ENCODE results near the gene RNU1-1. TPM values are rescaled to one million over a fixed set of nuclear protein-coding genes. Genes with fewer than 3 reads are reported as not detected.
A peak's percentile ranks its signal among the peaks of the same experiment; 100 is the strongest.
"Not testable (repeated sequence)": the region's sequence is repeated elsewhere in the genome, so short reads cannot be mapped to it uniquely, and the experiment has no call there.

The RNU1-1 gene
- total RNA-seq, 6 experiments from 2014 or later, result under 0.01 to 3,377 (median 977) TPM

GRCh38 chr1:16508861-16509445 is 5.1 kb downstream of the RNU1-1 start:
- H3K27me3 ChIP-seq; H3K27ac ChIP-seq; H3K4me3 ChIP-seq; H3K36me3 ChIP-seq; H3K4me1 ChIP-seq; H3K9me3 ChIP-seq; intact Hi-C loops (cut with DNase I): not testable (repeated sequence)
- peak in 1 of 3 donors; percentile 59 for DNase-seq
- TF ChIP-seq, protein P1, sequence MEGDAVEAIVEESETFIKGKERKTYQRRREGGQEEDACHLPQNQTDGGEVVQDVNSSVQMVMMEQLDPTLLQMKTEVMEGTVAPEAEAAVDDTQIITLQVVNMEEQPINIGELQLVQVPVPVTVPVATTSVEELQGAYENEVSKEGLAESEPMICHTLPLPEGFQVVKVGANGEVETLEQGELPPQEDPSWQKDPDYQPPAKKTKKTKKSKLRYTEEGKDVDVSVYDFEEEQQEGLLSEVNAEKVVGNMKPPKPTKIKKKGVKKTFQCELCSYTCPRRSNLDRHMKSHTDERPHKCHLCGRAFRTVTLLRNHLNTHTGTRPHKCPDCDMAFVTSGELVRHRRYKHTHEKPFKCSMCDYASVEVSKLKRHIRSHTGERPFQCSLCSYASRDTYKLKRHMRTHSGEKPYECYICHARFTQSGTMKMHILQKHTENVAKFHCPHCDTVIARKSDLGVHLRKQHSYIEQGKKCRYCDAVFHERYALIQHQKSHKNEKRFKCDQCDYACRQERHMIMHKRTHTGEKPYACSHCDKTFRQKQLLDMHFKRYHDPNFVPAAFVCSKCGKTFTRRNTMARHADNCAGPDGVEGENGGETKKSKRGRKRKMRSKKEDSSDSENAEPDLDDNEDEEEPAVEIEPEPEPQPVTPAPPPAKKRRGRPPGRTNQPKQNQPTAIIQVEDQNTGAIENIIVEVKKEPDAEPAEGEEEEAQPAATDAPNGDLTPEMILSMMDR (IDR thresholded peaks at IDR 0.05), result peak in 1 of 4 donors; percentile 28
- 77% methylated on average over 8 of the region's 8 CpGs for WGBS (ENCODE audit: insufficient coverage, low coverage, low lambda C conversion rate, missing lambda C conversion rate)
- peak in 1 of 4 donors; percentile 81 for ATAC-seq

GRCh38 chr1:16506364-16507136 is 7.5 kb downstream of the RNU1-1 start:
- H3K27ac ChIP-seq; H3K4me3 ChIP-seq; DNase-seq; H3K36me3 ChIP-seq; H3K9me3 ChIP-seq; ATAC-seq; H3K27me3 ChIP-seq; H3K4me1 ChIP-seq; intact Hi-C loops (cut with DNase I): not testable (repeated sequence)
- 82% methylated on average over 15 of the region's 15 CpGs for WGBS (ENCODE audit: insufficient coverage, low coverage, low lambda C conversion rate, missing lambda C conversion rate)

DNA sequence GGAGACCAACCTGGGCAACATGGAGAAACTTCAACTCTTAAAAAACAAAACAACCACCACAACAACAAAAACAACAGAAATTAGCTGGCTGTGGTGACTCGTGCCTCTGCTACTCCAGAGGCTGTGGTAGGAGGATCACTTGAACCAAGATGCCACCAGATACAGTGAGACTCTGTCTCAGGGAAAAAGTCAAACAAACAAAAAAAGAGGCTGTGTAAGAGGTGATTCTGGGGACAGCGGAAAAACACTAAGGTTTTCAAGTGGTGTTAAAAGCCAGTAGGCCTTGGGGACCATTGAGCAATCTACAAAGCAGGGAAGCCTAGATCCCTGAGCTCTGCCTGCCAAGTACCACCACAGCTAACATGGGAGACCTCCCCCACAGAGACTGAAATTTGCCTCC is 8.2 kb downstream of the RNU1-1 start:
- H3K27me3 ChIP-seq; intact Hi-C loops (cut with DNase I); H3K4me1 ChIP-seq; ATAC-seq; H3K4me3 ChIP-seq; H3K9me3 ChIP-seq; H3K27ac ChIP-seq; DNase-seq; H3K36me3 ChIP-seq: not testable (repeated sequence)
- WGBS (ENCODE audit: insufficient coverage, low coverage, low lambda C conversion rate, missing lambda C conversion rate), result no CpG with 5 or more reads among the region's 2 CpGs

GRCh38 chr1:16503494-16503893 is 10.6 kb downstream of the RNU1-1 start:
- DNase-seq, result no peak
- H3K27me3 ChIP-seq, result no peaks in the 10 kb centered on the region
- TF ChIP-seq, protein P1 (IDR thresholded peaks at IDR 0.05), result no peak
- TF ChIP-seq POLR2A (IDR thresholded peaks at IDR 0.05), result no peak
- no peak overlapping the region for H3K4me3 ChIP-seq
- no peak overlapping the region for H3K27ac ChIP-seq
- no peak for ATAC-seq
- intact Hi-C loops (cut with DNase I), result no loop called here
- no peaks in the 10 kb centered on the region for H3K9me3 ChIP-seq
- 52% methylated on average over 2 of the region's 2 CpGs for WGBS (ENCODE audit: insufficient coverage, low coverage, low lambda C conversion rate, missing lambda C conversion rate)
- H3K4me1 ChIP-seq, result no peaks in the 10 kb centered on the region
- no peaks in the 10 kb centered on the region for H3K36me3 ChIP-seq

- H3K27ac ChIP-seq; DNase-seq; H3K36me3 ChIP-seq; H3K4me1 ChIP-seq; H3K4me3 ChIP-seq; intact Hi-C loops (cut with DNase I); ATAC-seq; H3K27me3 ChIP-seq; H3K9me3 ChIP-seq: not testable (repeated sequence)
- 30% methylated on average over 2 of the region's 8 CpGs for WGBS (ENCODE audit: insufficient coverage, low coverage, low lambda C conversion rate, missing lambda C conversion rate)
Observed at GRCh38 chr1:16501446-16501845, 12.6 kb downstream of the RNU1-1 start.

GRCh38 chr1:16500975-16501374 is 13.1 kb downstream of the RNU1-1 start:
- WGBS (ENCODE audit: insufficient coverage, low coverage, low lambda C conversion rate, missing lambda C conversion rate), result 74% methylated on average over 5 of the region's 5 CpGs
- H3K4me1 ChIP-seq; intact Hi-C loops (cut with DNase I); DNase-seq; H3K27me3 ChIP-seq; H3K36me3 ChIP-seq; H3K4me3 ChIP-seq; H3K27ac ChIP-seq; H3K9me3 ChIP-seq: not testable (repeated sequence)
- peak in 1 of 4 donors; percentile 3 for ATAC-seq

DNA sequence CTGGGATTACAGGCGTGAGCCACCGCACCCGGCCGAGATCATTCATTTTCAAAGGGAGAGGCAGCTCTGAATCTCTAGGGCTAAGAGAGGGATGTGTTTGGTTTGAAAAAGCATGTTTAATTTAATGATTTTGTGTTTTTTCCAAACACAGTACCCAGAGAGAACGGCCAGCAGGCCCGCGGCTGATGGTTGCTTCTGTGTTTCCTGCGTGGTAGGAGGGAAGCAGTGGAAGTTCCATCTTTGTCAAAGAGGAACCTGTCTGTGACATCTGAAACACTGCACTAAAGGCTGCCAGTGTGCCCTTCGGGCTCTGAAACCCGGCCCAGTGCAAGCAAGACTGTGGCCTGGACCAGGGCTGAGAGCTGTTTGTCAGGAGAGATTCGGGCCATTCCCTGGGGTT is 13.6 kb downstream of the RNU1-1 start:
- H3K4me3 ChIP-seq; H3K27me3 ChIP-seq; DNase-seq; H3K9me3 ChIP-seq; H3K27ac ChIP-seq; H3K4me1 ChIP-seq; intact Hi-C loops (cut with DNase I); H3K36me3 ChIP-seq: not testable (repeated sequence)
- 48% methylated on average over 5 of the region's 11 CpGs for WGBS (ENCODE audit: insufficient coverage, low coverage, low lambda C conversion rate, missing lambda C conversion rate)
- peak in 1 of 4 donors; percentile 14 for ATAC-seq
